ENCODE measurements around the gene KRCC1.

The KRCC1 gene

DNA sequence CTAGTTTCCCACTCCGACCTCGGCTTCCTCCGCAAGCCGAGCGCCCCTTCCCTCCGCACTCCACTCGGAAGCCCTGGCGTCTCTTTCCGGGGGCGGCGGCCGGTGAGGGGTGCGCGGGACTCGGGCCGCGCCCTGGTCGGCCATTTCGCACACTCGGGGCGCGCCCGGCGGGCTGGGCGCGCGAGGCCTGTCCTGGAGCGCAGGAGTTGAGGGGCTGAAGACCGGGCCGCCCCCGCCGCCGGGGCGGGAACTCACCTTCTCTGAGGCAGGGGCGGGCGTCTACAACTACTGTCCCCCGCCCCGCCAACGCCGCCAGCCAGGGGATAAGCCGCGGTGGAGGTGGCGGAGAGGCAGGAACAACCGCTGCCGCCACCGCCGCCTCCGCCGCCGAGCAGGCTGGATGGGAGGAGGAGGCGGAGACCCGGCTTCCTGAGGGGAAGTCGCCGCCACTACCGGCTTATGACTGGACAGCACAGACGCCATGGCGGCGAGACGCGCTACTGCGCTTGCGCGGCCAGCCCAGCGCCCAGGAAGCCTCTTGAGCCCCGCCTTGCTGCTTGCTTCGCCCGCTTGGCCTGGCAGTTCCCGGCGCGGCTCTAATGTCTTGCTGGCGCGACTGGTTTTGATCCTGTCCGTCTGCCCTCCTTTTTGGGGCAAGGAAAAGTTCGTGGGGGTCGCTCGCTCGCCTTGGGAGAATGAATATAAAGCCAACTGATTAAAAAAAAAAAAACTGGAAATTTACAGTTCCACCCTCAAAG, at the start of gene KRCC1:
Gene KRCC1, minus strand, starts transcription at position 413 of the 758 bp plus-strand sequence. CDS start 27,220 bp downstream, outside the sequence.
- H3K27ac Mint-ChIP-seq: peak within 1 kb of the TSS; percentile 95
- ATAC-seq (ENCODE audit: low read depth): peak; percentile 94
- no peaks in the 10 kb centered on the region for H3K27me3 Mint-ChIP-seq
- peaks cover 8% of the 10 kb centered on the region for H3K36me3 Mint-ChIP-seq
- H3K4me1 Mint-ChIP-seq: peaks cover 31% of the 10 kb centered on the region
- H3K9me3 Mint-ChIP-seq: no peaks in the 10 kb centered on the region
- peak within 1 kb of the TSS; percentile 87 for H3K4me3 Mint-ChIP-seq
- peak; percentile 89 to 90 for DNase-seq (ENCODE audit: low spot score in 2 of 2)

DNA sequence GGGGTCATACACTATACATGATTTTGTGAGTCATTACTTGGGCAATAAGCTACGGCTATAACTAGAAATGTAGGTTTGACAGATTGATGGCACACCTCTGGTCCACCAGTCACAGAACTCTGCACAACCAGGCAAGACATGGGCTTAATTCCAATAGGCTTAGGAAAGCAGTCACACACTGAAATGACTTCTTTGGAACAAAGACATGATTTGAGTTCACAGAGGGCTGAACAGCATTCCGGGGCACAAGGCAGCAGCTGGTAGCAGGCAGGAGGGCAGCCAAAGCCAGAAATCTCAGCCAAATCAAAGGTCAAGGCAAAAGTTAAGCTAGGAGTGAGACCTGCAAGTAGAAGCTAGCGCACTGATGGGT, 44.9 kb upstream of the KRCC1 start:
- no peaks in the 10 kb centered on the region for H3K4me1 Mint-ChIP-seq

DNA sequence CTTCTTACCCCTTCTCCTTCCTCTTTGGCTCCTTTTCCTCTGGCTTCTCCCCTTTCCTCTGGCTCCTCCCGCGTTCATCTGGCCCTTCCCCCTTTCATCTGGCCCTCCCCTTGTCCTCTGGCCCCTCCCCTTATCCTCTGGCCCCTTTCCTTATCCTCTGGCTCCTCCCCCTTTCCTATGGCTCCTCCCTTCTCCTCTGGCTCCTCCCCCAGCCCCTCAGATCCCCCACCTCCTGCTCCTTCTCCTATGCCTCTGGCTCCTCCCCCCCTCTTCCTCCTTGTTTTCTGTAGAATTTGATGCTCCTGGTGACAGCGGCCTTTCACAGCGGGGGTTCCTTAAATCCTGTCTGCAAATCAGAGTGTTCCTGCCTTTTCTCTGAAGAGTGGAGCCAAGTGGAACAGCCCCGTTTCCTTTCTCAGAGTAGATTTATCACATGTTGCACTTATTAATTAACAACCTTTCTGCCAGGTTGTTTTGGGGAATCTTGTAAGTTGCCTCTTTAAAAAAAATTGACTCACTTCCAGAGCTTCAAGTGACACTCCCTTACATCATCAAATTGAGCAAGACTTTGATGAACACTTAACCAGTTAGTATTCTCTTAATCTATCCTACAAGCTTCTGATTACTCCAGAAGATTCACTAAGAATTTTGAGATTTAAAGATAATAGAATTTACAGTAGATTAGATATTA, 44.4 kb upstream of the KRCC1 start:
- H3K36me3 Mint-ChIP-seq: no peaks in the 10 kb centered on the region
- no peaks in the 10 kb centered on the region for H3K9me3 Mint-ChIP-seq
- ATAC-seq (ENCODE audit: low read depth): no peak
- H3K4me1 Mint-ChIP-seq: no peaks in the 10 kb centered on the region
- H3K4me3 Mint-ChIP-seq: no peak overlapping the region
- no peak for DNase-seq (ENCODE audit: low spot score in 2 of 2)
- H3K27ac Mint-ChIP-seq: no peak overlapping the region
- H3K27me3 Mint-ChIP-seq: peaks cover 15% of the 10 kb centered on the region

More for the DNA sequence above, 44.9 kb upstream of the KRCC1 start:
- Mint-ChIP-seq H3K9me3 (no peaks in the 10 kb centered on the region), H3K36me3 (no peaks in the 10 kb centered on the region), H3K27ac (no peak overlapping the region), H3K4me3 (no peak overlapping the region), H3K27me3 (peaks cover 15% of the 10 kb centered on the region)
- ATAC-seq (ENCODE audit: low read depth) (no peak), DNase-seq (ENCODE audit: low spot score in 2 of 2) (no peak)

DNA sequence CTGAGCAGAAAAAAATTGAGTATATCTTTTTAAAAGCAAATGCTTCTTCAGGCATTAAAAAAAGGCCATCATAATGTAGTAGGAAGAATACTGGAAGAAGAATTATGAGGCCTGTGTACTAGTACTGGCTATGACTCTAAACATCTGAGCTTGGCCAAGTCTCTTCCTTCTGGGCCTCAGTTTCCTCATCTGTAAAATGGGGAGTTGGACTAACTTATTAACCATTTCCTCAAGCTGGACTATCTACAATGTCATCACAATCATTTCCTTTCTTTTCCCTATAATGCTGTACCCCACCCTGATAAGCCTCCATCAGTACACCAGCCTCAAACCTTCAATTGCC, 42.9 kb upstream of the KRCC1 start:
- H3K36me3 Mint-ChIP-seq: no peaks in the 10 kb centered on the region

DNA sequence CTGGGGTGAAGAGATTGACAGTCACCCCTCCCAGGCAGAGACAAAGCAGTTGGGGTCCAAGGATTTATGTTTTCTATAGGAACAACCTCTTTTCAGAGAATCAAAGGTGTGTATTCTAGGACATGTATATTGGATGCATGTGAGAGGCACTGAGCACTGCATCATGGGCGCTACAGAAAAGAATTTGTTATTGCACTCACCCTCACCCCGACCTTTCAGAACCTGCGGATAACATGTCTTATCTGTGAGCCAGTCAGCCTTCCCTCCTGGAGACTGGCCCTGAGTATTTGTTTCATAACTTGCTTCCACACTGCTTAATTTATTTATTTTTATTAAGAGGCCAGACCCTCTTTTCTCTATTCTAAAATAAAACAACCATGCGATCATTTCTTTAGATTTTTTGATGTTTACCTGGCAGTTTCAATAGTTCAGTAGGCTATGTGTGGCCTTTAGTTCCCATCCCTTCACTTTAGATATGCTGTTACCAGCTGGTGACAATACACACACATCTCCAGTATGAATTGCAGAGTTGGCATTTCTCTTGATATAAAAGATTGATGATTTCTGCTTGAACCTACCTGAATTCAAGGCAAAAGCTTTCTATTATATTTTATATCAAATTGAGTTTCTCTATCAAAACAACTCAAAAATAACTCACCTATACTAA, 42.4 kb upstream of the KRCC1 start:
- DNase-seq (ENCODE audit: low spot score in 2 of 2) (no peak), ATAC-seq (ENCODE audit: low read depth) (no peak)
- H3K9me3 Mint-ChIP-seq: no peaks in the 10 kb centered on the region
- H3K4me1 Mint-ChIP-seq: no peaks in the 10 kb centered on the region
- peaks cover 14% of the 10 kb centered on the region for H3K27me3 Mint-ChIP-seq
- no peak overlapping the region for H3K4me3 Mint-ChIP-seq
- H3K27ac Mint-ChIP-seq: no peak overlapping the region
- H3K36me3 Mint-ChIP-seq: no peaks in the 10 kb centered on the region

More for the DNA sequence above, 42.9 kb upstream of the KRCC1 start:
- ATAC-seq (ENCODE audit: low read depth): no peak
- H3K4me3 Mint-ChIP-seq: no peak overlapping the region
- H3K27ac Mint-ChIP-seq: no peak overlapping the region
- no peaks in the 10 kb centered on the region for H3K9me3 Mint-ChIP-seq
- DNase-seq (ENCODE audit: low spot score in 2 of 2): no peak
- peaks cover 14% of the 10 kb centered on the region for H3K27me3 Mint-ChIP-seq
- no peaks in the 10 kb centered on the region for H3K4me1 Mint-ChIP-seq

DNA sequence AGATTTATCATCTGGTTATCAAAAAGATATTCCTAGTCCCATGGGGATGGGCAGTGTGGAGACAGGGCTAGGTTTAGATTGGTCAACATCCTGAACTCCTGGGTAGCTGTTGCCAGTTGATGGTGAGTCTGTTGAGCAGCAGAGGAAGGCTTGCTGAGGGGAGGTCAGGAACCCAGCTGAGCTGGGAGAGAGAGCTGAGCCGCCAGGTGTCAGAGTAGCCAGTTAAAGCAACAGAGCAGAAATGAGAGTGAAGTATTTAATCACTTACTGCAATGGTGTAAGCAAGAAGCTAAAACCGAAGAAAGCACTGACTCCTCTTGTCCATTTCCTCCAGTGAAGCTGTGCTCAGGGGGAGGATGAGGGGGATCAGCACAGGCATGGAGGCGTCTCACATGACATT, 41.6 kb upstream of the KRCC1 start:
- DNase-seq (ENCODE audit: low spot score in 2 of 2): no peak
- Mint-ChIP-seq H3K27me3 (peaks cover 9% of the 10 kb centered on the region), H3K36me3 (no peaks in the 10 kb centered on the region), H3K4me1 (no peaks in the 10 kb centered on the region), H3K27ac (no peak overlapping the region), H3K9me3 (no peaks in the 10 kb centered on the region), H3K4me3 (no peak overlapping the region)
- ATAC-seq (ENCODE audit: low read depth): no peak

DNA sequence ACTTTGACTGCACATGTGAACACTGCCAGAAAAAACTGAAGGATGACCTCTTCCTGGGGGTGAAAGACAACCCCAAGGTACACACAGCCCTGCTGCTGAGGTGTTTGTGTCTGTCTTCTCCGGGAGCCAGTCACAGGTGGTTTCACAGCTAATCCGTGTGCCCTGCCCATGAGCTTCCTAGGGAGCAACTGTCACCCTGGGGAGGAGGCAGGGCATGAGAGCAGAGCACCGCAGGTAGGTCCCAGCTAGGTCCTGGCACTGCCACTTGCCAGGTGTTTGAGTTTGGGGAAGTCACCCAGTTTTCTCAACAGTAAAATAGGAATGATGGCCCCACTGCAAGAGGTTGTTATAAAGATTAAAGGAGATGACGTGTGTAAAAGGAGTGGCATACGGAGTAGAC, 41.1 kb upstream of the KRCC1 start:
- Mint-ChIP-seq H3K27me3 (peaks cover 9% of the 10 kb centered on the region), H3K9me3 (no peaks in the 10 kb centered on the region), H3K4me1 (no peaks in the 10 kb centered on the region), H3K27ac (no peak overlapping the region), H3K4me3 (no peak overlapping the region), H3K36me3 (no peaks in the 10 kb centered on the region)
- DNase-seq (ENCODE audit: low spot score in 2 of 2) (no peak), ATAC-seq (ENCODE audit: low read depth) (no peak)

DNA sequence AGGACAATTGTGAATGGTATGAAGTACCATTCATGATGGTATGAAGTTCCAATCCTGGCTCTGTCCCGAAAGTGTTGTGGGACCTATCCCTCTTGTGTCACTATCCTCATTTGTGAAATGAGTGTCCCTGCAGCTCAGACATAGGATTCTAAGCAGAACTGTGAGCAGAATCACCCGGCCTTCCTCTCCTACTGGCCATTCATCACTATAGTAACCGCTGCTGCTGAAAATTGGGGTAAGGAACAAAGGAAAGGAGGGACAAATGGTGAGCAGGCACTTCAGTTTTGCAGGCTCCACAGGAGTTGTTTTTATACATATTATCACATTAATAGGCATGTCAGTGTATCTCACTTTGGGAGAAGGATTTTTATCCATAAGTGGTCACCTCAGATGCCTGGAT, 39.4 kb upstream of the KRCC1 start:
- H3K36me3 Mint-ChIP-seq: no peaks in the 10 kb centered on the region
- H3K4me1 Mint-ChIP-seq: peaks cover 5% of the 10 kb centered on the region
- H3K27me3 Mint-ChIP-seq: peaks cover 8% of the 10 kb centered on the region
- H3K9me3 Mint-ChIP-seq: no peaks in the 10 kb centered on the region
- H3K27ac Mint-ChIP-seq: no peak overlapping the region
- DNase-seq (ENCODE audit: low spot score in 2 of 2) (no peak), ATAC-seq (ENCODE audit: low read depth) (no peak)
- no peak overlapping the region for H3K4me3 Mint-ChIP-seq

DNA sequence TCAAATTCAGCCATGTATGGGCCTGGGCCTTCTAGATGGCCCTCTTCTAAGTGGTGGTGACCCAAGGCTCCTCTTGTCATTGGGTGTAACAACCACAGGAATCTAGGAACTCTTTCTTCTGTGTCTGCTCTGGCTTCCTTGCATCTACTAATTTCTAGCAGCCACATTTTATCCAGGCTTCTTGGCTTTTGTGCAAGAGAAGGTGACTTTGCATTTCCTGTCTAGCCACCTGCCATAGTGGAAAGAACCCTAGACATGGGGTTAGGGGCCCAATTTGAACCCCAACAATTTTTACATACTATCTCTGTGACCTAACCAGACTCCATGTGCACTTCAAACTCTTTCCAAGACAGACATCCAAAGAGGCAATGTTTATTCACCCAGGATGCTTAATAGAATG, 37.2 kb upstream of the KRCC1 start:
- no peaks in the 10 kb centered on the region for H3K9me3 Mint-ChIP-seq
- ATAC-seq (ENCODE audit: low read depth): no peak
- H3K36me3 Mint-ChIP-seq: no peaks in the 10 kb centered on the region
- peaks cover 4% of the 10 kb centered on the region for H3K27me3 Mint-ChIP-seq
- no peak overlapping the region for H3K27ac Mint-ChIP-seq
- no peak for DNase-seq (ENCODE audit: low spot score in 2 of 2)
- H3K4me1 Mint-ChIP-seq: peaks cover 5% of the 10 kb centered on the region
- no peak overlapping the region for H3K4me3 Mint-ChIP-seq

DNA sequence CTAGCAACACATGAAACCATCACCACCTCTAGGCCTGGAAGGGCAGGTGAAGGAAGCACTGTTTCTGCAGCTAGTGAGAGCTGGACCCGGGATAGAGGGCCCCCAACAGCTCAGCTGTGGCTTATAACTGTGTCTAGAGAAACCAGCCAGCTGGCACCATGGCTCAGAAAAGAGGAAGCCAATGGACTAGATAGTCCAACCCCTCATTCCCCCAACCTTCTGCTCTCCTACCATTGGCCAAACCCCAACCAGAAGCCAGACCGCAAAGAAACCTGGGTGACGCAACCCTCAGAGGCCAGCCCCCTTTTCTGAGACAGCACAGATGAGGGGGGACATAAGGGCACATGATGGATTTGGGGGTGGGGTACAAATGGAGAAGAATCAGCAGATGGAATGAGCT, 36.4 kb upstream of the KRCC1 start:
- Mint-ChIP-seq H3K27ac (no peak overlapping the region), H3K4me1 (peaks cover 5% of the 10 kb centered on the region), H3K36me3 (no peaks in the 10 kb centered on the region), H3K27me3 (peaks cover 4% of the 10 kb centered on the region), H3K9me3 (no peaks in the 10 kb centered on the region), H3K4me3 (no peak overlapping the region)
- ATAC-seq (ENCODE audit: low read depth): peak; percentile 53
- no peak for DNase-seq (ENCODE audit: low spot score in 2 of 2)

DNA sequence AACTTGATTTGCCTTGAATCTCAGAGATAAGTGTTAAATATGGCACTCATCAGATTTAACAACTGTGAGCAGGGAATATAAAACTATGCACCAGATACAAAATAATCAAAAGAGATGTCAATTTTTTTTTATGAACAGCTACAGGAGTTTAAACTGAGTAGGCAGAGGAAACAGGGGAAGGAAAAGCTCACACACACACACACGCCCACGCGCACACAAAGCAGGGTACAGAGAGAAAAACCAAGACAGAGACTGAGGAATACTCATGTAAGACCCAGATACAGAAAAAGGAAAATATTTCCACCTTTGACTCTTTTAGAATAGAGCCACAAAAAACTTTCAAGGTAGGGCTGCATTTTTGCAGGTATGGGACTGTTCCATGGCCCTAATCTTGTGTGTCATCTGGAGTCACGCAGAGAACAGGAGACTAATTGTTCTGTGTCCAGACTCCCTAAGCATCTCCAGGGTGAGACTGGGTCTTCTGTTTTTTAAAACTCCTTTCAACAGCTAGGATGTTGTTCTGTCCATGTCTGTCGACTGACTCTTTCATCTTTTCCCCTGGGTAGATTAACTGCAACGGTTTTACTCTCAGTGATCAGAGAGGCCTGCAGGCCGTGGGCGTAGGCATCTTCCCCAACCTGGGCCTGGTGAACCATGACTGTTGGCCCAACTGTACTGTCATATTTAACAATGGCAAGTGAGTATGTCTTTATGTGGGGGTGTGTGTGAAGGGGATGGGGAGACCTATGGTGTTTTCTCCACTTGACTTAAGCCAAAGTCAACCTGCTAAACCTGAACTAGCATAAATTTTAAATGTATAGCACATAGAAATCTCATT, 35.1 kb upstream of the KRCC1 start:
- Mint-ChIP-seq H3K4me1 (peaks cover 5% of the 10 kb centered on the region), H3K9me3 (no peaks in the 10 kb centered on the region), H3K27me3 (peaks cover 4% of the 10 kb centered on the region), H3K4me3 (no peak overlapping the region), H3K36me3 (no peaks in the 10 kb centered on the region), H3K27ac (peak overlapping the region; percentile 16)
- peak; percentile 34 for ATAC-seq (ENCODE audit: low read depth)
- no peak for DNase-seq (ENCODE audit: low spot score in 2 of 2)

DNA sequence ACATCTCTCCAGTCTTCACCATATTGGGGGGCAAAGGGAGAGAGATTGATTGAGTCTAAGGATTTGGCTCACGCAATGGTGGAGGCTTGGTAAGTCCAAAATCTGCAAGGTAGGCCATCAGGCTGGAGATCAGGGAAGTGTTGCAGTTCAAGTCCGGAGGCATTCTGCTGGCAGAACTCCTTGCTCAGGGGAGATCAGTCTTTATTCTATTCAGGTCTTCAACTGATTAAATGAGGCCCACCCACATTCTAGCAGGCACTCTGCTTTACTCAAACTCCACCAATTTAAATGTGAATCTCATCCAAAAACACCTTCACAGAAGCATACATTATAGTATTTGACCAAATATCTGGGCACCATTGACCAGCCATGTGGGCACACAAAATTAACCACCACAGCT, 33.4 kb upstream of the KRCC1 start:
- Mint-ChIP-seq H3K4me1 (peaks cover 5% of the 10 kb centered on the region), H3K27me3 (peaks cover 4% of the 10 kb centered on the region), H3K4me3 (no peak overlapping the region), H3K9me3 (no peaks in the 10 kb centered on the region), H3K27ac (no peak overlapping the region), H3K36me3 (no peaks in the 10 kb centered on the region)
- DNase-seq (ENCODE audit: low spot score in 2 of 2) (no peak), ATAC-seq (ENCODE audit: low read depth) (no peak)

DNA sequence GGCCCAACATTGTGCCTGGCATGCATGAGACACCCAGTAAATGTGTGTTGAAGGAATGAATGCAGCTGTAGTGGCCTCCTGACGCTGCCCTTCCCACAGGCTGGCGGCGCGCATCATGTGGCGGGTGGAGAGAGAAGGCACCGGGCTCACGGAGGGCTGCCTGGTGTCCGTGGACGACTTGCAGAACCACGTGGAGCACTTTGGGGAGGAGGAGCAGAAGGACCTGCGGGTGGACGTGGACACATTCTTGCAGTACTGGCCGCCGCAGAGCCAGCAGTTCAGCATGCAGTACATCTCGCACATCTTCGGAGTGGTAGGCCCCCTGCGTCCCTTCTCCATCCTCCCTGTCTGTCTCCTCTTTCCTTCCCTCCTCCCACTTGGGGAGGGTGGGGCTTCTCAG, 32.2 kb upstream of the KRCC1 start:
- no peaks in the 10 kb centered on the region for H3K9me3 Mint-ChIP-seq
- H3K27ac Mint-ChIP-seq: no peak overlapping the region
- H3K4me1 Mint-ChIP-seq: peaks cover 5% of the 10 kb centered on the region
- no peak for ATAC-seq (ENCODE audit: low read depth)
- H3K36me3 Mint-ChIP-seq: no peaks in the 10 kb centered on the region
- no peak overlapping the region for H3K4me3 Mint-ChIP-seq
- DNase-seq (ENCODE audit: low spot score in 2 of 2): no peak
- peaks cover 7% of the 10 kb centered on the region for H3K27me3 Mint-ChIP-seq

DNA sequence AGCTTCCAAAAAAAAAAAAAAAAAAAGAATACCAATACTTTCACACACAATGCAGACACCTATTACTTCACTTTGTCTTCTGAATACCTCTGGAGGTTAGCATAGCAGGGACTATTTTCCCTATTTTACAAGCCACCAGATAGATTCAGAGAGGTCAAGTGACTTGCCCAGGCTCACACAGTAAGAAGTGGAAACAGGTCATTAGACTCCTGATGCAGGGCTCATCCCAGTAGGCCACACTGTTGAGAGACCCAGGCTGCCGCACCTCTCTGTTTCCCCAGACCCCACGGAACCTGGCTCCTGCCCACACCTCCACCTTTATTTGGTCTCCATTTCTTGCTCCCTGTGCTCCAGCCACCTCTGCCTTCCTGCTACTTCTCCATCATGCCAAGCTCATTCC, 31.5 kb upstream of the KRCC1 start:
- Mint-ChIP-seq H3K36me3 (no peaks in the 10 kb centered on the region), H3K9me3 (no peaks in the 10 kb centered on the region), H3K27me3 (peaks cover 7% of the 10 kb centered on the region), H3K4me3 (no peak overlapping the region), H3K27ac (no peak overlapping the region), H3K4me1 (peaks cover 5% of the 10 kb centered on the region)
- DNase-seq (ENCODE audit: low spot score in 2 of 2): no peak
- no peak for ATAC-seq (ENCODE audit: low read depth)
